A549 (cell line): ENCODE results near the gene CCDC121. TPM values are rescaled to one million over a fixed set of nuclear protein-coding genes. Genes with fewer than 3 reads are reported as not detected.

Source experiments
- ATAC-seq, 2 experiments: fragments of 200-7000 bp in 1 of 2; fragments of >200 bp in 1 of 2; cut with Nextera tagmentation in 1 of 2; cut with Tn5 transposase in 1 of 2; 3 replicates each; pipeline versions ENCODE4 v1.8.0 to v1.9.1; 2018 to 2020; ENCODE audit warnings: mild to moderate bottlenecking in 1 of 2, moderate library complexity in 1 of 2
- CTCF ChIA-PET: fragments of 300-600 bp; sonication (Branson Sonifier 250); formaldehyde crosslinking; extraction: SDS; loops from one replicate; lab custom pipeline; 2021; ENCODE audit warnings: antibody characterized with exemption, inconsistent platforms; lab: Yijun Ruan, JAX
- POLR2A ChIA-PET: fragments of 350-600 bp; formaldehyde crosslinking; extraction: SDS; loops from one replicate; lab custom pipeline; 2021; ENCODE audit warnings: antibody characterized with exemption, inconsistent platforms; lab: Yijun Ruan, JAX
- DNase-seq, 2 experiments: peaks; one replicate each; pipeline versions ENCODE4 v3.0.0 to v3.0.0-alpha.2; 2011 to 2016; ENCODE audit warnings: low read depth in 1 of 2, low spot score in 1 of 2
- FAIRE-seq: peaks from 2 replicates; lab custom pipeline; 2011; peaks lifted over from hg19 to GRCh38; lab: Jason Lieb, UNC
- H3K27ac ChIP-seq, 2 experiments: fragments of >200 bp; sonication (Bioruptor Twin); formaldehyde crosslinking; 3 replicates each; pipeline ENCODE4 v1.5.1; 2016 to 2017
- H3K4me1 ChIP-seq: fragments of >200 bp; sonication (Bioruptor Twin); formaldehyde crosslinking; 3 replicates; pipeline ENCODE4 v1.6.1; 2016
- H3K4me2 ChIP-seq: fragments of >200 bp; sonication (Bioruptor Twin); formaldehyde crosslinking; 3 replicates; pipeline ENCODE4 v1.6.1; 2016
- H3K4me3 ChIP-seq: fragments of >200 bp; sonication (Bioruptor Twin); formaldehyde crosslinking; 3 replicates; pipeline ENCODE4 v1.5.1; 2016
- H3K9me3 ChIP-seq: fragments of >200 bp; sonication (Bioruptor Twin); formaldehyde crosslinking; 3 replicates; pipeline ENCODE4 v1.6.1; 2016
- ELK1 ChIP-seq: fragments of 150-350 bp; IDR thresholded peaks from 2 replicates; pipeline ENCODE4 v1.6.1; 2014; ENCODE audit warnings: low read depth, mild to moderate bottlenecking, low read length
- MYC ChIP-seq: IDR thresholded peaks from 2 replicates; pipeline ENCODE4 v1.6.1; 2012; ENCODE audit warnings: mild to moderate bottlenecking, inconsistent platforms, low read length, improper control_type of control experiment, borderline replicate concordance
- WGBS: methylation state at CpG from one replicate; pipeline ENCODE4 v1.1.6; 2017; ENCODE audit errors: missing lambda C conversion rate; 5-methylcytosine and 5-hydroxymethylcytosine counted together
- polyA plus RNA-seq, 4 experiments: library from polyadenylated mRNA; depleted of rRNA in 3 of 4; stranded (reverse); fragments of >200 nt; fragmentation: RNase III in 1 of 4; extraction: RNeasy Plus Mini Kit Qiagen cat#74134 plus additional on column Dnase treatment in 1 of 4; gene quantifications; 2 replicates in 3 of 4; 3 replicates in 1 of 4; pipeline ENCODE4 v1.2.3, GENCODE V29; 2011 to 2017
- small RNA-seq, 6 experiments: library from RNA; depleted of rRNA; stranded (forward); fragments of <200 nt; gene quantifications; one replicate each; pipeline ENCODE3, GENCODE V24; 2012
- TF ChIP-seq, protein P1 (sequence below): fragments of 200-600 bp; sonication (generic); IDR thresholded peaks from 2 replicates; pipeline ENCODE4 v1.6.1; 2016; ENCODE audit warnings: antibody characterized with exemption, mild to moderate bottlenecking, moderate library complexity
- TF ChIP-seq, protein P2 (sequence below): fragments of 250-450 bp; sonication (Bioruptor Pico); IDR thresholded peaks from 2 replicates; pipeline ENCODE4 v1.5.0; 2020; ENCODE audit warnings: low read depth, mild to moderate bottlenecking, moderate library complexity

CCDC121 gene
- polyA plus RNA-seq, 2 of the 4 experiments (the other 2 are of a cell fraction): 5.2 to 7.8 TPM

- no peak overlapping the region for H3K4me3 ChIP-seq
Observed at GRCh38 chr2:27581417-27582128, 47.2 kb downstream of the CCDC121 start.

More at GRCh38 chr2:27581417-27582128, 47.2 kb downstream of the CCDC121 start:
- TF ChIP-seq, protein P1, sequence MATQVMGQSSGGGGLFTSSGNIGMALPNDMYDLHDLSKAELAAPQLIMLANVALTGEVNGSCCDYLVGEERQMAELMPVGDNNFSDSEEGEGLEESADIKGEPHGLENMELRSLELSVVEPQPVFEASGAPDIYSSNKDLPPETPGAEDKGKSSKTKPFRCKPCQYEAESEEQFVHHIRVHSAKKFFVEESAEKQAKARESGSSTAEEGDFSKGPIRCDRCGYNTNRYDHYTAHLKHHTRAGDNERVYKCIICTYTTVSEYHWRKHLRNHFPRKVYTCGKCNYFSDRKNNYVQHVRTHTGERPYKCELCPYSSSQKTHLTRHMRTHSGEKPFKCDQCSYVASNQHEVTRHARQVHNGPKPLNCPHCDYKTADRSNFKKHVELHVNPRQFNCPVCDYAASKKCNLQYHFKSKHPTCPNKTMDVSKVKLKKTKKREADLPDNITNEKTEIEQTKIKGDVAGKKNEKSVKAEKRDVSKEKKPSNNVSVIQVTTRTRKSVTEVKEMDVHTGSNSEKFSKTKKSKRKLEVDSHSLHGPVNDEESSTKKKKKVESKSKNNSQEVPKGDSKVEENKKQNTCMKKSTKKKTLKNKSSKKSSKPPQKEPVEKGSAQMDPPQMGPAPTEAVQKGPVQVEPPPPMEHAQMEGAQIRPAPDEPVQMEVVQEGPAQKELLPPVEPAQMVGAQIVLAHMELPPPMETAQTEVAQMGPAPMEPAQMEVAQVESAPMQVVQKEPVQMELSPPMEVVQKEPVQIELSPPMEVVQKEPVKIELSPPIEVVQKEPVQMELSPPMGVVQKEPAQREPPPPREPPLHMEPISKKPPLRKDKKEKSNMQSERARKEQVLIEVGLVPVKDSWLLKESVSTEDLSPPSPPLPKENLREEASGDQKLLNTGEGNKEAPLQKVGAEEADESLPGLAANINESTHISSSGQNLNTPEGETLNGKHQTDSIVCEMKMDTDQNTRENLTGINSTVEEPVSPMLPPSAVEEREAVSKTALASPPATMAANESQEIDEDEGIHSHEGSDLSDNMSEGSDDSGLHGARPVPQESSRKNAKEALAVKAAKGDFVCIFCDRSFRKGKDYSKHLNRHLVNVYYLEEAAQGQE: no peak
- TF ChIP-seq, protein P2, sequence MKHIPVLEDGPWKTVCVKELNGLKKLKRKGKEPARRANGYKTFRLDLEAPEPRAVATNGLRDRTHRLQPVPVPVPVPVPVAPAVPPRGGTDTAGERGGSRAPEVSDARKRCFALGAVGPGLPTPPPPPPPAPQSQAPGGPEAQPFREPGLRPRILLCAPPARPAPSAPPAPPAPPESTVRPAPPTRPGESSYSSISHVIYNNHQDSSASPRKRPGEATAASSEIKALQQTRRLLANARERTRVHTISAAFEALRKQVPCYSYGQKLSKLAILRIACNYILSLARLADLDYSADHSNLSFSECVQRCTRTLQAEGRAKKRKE (CRISPR knock-in tag): no peak
- no peak for TF ChIP-seq MYC
- TF ChIP-seq ELK1: no peak
- DNase-seq: no peak
- Histone ChIP-seq H3K27ac (no peak overlapping the region), H3K4me1 (peaks cover 12% of the 10 kb centered on the region), H3K9me3 (peaks cover 52% of the 10 kb centered on the region), H3K4me2 (no peak overlapping the region)
- CTCF ChIA-PET: interaction anchor here (1.2 kb wide), 1 partner anchor 815 kb away, joined by 3 read pairs; no protein-coding TSS in a partner anchor
- ATAC-seq: no peak
- POLR2A ChIA-PET: interaction anchor here (1.5 kb wide), 1 partner anchor 153 kb away, joined by 8 read pairs; the partner anchor contains the start of gene NRBP1
- FAIRE-seq: no peak
- WGBS: 93% methylated on average over 19 of the region's 19 CpGs

Small RNA genes lying within 50 kb of the gene (small RNA-seq; reads per million reads assigned to genes)
- 0 reads per million in 6 experiments for gene RF00340

Other genes starting within 250 kb of the CCDC121 start
- 9.9 and 10.8 TPM in 2 replicates for gene ZNF513, start 248.3 kb downstream of the CCDC121 start, polyA plus RNA-seq (2011; rRNA removed)
- gene ZNF513, start 248.3 kb downstream of the CCDC121 start, polyA plus RNA-seq (2017; fragmentation: RNase III; extraction: RNeasy Plus Mini Kit Qiagen cat#74134 plus additional on column Dnase treatment): 13.1 to 22.7 TPM (median 22.1 TPM) in 3 replicates
- gene PPM1G, start 219.4 kb downstream of the CCDC121 start, polyA plus RNA-seq (2011; rRNA removed): 123 and 129 TPM in 2 replicates
- 222 to 230 TPM (median 230 TPM) in 3 replicates for gene PPM1G, start 219.4 kb downstream of the CCDC121 start, polyA plus RNA-seq (2017; fragmentation: RNase III; extraction: RNeasy Plus Mini Kit Qiagen cat#74134 plus additional on column Dnase treatment)
- gene NRBP1, start 200.4 kb downstream of the CCDC121 start, polyA plus RNA-seq (2011; rRNA removed): 229 and 231 TPM in 2 replicates
- 126 to 140 TPM (median 138 TPM) in 3 replicates for gene NRBP1, start 200.4 kb downstream of the CCDC121 start, polyA plus RNA-seq (2017; fragmentation: RNase III; extraction: RNeasy Plus Mini Kit Qiagen cat#74134 plus additional on column Dnase treatment)
- gene KRTCAP3, start 186.6 kb downstream of the CCDC121 start, polyA plus RNA-seq (2011; rRNA removed): 1.2 and 1.3 TPM in 2 replicates
- gene KRTCAP3, start 186.6 kb downstream of the CCDC121 start, polyA plus RNA-seq (2017; fragmentation: RNase III; extraction: RNeasy Plus Mini Kit Qiagen cat#74134 plus additional on column Dnase treatment): 0.68 to 0.92 TPM (median 0.79 TPM) in 3 replicates
- gene IFT172, start 139.3 kb downstream of the CCDC121 start, polyA plus RNA-seq (2011; rRNA removed): 21.6 and 24.1 TPM in 2 replicates
- gene IFT172, start 139.3 kb downstream of the CCDC121 start, polyA plus RNA-seq (2017; fragmentation: RNase III; extraction: RNeasy Plus Mini Kit Qiagen cat#74134 plus additional on column Dnase treatment): 12.9 to 16.3 TPM (median 14.0 TPM) in 3 replicates
- gene FNDC4, start 133.8 kb downstream of the CCDC121 start, polyA plus RNA-seq (2011; rRNA removed): 1.5 TPM in 2 replicates
- gene FNDC4, start 133.8 kb downstream of the CCDC121 start, polyA plus RNA-seq (2017; fragmentation: RNase III; extraction: RNeasy Plus Mini Kit Qiagen cat#74134 plus additional on column Dnase treatment): 1.6 to 2.3 TPM (median 1.8 TPM) in 3 replicates
- 0.48 and 0.65 TPM in 2 replicates for gene GCKR, start 132.2 kb downstream of the CCDC121 start, polyA plus RNA-seq (2011; rRNA removed)
- 0.10 to 0.30 TPM (median 0.25 TPM) in 3 replicates for gene GCKR, start 132.2 kb downstream of the CCDC121 start, polyA plus RNA-seq (2017; fragmentation: RNase III; extraction: RNeasy Plus Mini Kit Qiagen cat#74134 plus additional on column Dnase treatment)
- gene ZNF512, start 46.0 kb downstream of the CCDC121 start, polyA plus RNA-seq (2011; rRNA removed): 55.4 and 60.4 TPM in 2 replicates
- 22.0 to 25.3 TPM (median 22.6 TPM) in 3 replicates for gene ZNF512, start 46.0 kb downstream of the CCDC121 start, polyA plus RNA-seq (2017; fragmentation: RNase III; extraction: RNeasy Plus Mini Kit Qiagen cat#74134 plus additional on column Dnase treatment)
- gene GPN1, start within 50 bp of the CCDC121 start, polyA plus RNA-seq (2011; rRNA removed): 98.9 and 117 TPM in 2 replicates
- gene GPN1, start within 50 bp of the CCDC121 start, polyA plus RNA-seq (2017; fragmentation: RNase III; extraction: RNeasy Plus Mini Kit Qiagen cat#74134 plus additional on column Dnase treatment): 59.8 to 59.9 TPM (median 59.9 TPM) in 3 replicates
- gene SUPT7L, start 34.6 kb upstream of the CCDC121 start, polyA plus RNA-seq (2011; rRNA removed): 67.0 and 73.1 TPM in 2 replicates
- 34.5 to 41.2 TPM (median 39.5 TPM) in 3 replicates for gene SUPT7L, start 34.6 kb upstream of the CCDC121 start, polyA plus RNA-seq (2017; fragmentation: RNase III; extraction: RNeasy Plus Mini Kit Qiagen cat#74134 plus additional on column Dnase treatment)
- gene SLC4A1AP, start 34.9 kb upstream of the CCDC121 start, polyA plus RNA-seq (2011; rRNA removed): 21.1 and 33.0 TPM in 2 replicates
- gene SLC4A1AP, start 34.9 kb upstream of the CCDC121 start, polyA plus RNA-seq (2017; fragmentation: RNase III; extraction: RNeasy Plus Mini Kit Qiagen cat#74134 plus additional on column Dnase treatment): 30.0 to 32.6 TPM (median 31.8 TPM) in 3 replicates
- gene MRPL33, start 142.7 kb upstream of the CCDC121 start, polyA plus RNA-seq (2011; rRNA removed): 171 and 287 TPM in 2 replicates
- gene MRPL33, start 142.7 kb upstream of the CCDC121 start, polyA plus RNA-seq (2017; fragmentation: RNase III; extraction: RNeasy Plus Mini Kit Qiagen cat#74134 plus additional on column Dnase treatment): 492 to 595 TPM (median 497 TPM) in 3 replicates